Kasumi-1 (cell line): ENCODE measurements around the gene ZNG1F.
"Not testable (repeated sequence)": the region's sequence is repeated elsewhere in the genome, so short reads cannot be mapped to it uniquely, and the experiment has no call there.

Experiments
- DNase-seq, 2 experiments: peaks; one replicate each; lab custom pipeline; 2025; lab: John Stamatoyannopoulos, UW

The ZNG1F gene

DNA sequence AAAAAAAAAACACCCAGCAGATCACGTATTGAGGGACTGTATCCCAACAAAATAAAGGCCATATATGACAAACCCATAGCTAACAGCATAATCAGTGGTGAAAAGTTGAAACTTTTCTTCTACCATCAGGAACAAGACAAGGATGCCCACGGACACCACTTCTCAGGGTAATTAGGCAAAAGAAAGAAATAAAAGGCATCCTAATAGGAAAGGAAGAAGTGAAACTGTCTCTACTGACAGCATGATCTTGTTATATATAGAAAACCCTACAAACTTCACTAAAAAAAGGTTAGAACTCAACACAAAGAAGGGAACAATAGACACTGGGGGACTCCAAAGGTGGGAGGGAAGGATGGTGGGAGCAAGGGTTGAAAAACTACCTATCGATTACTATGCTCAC, 102.9 kb downstream of the ZNG1F start:
- DNase-seq = not testable (repeated sequence)

DNA sequence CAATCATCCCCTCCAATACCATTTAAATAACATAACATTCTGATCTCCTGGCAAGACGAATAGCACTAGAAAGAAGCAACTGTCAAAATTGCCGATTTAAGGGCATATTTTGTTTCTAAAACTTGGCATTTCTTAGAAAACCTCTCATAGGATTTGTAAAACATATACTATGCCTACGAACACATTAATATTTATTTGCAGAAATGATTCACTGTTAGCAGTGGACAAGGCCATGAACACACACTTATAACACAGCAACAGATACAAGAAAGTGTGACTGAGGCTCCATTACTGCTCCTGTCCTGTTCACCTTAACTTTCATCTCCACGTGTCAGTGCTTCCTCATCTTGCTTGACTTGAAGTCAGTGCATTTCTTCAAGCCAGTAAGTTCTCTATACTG, 106.8 kb downstream of the ZNG1F start:
- not testable (repeated sequence) for DNase-seq
